NT2/D1 (cell line): ENCODE results near the gene COA1.

Source experiments
- SUZ12 ChIP-seq: IDR thresholded peaks from 2 replicates; pipeline ENCODE4 v1.6.1; 2011; ENCODE audit not compliant: insufficient read length, insufficient read depth; ENCODE audit errors: extremely low read depth
- YY1 ChIP-seq: IDR thresholded peaks from 2 replicates; pipeline ENCODE4 v1.6.1; 2011; ENCODE audit not compliant: insufficient read length, insufficient read depth
- ZNF274 ChIP-seq: IDR thresholded peaks from 2 replicates; pipeline ENCODE4 v1.6.1; 2011; ENCODE audit warnings: mild to moderate bottlenecking, low read depth, low read length

DNA sequence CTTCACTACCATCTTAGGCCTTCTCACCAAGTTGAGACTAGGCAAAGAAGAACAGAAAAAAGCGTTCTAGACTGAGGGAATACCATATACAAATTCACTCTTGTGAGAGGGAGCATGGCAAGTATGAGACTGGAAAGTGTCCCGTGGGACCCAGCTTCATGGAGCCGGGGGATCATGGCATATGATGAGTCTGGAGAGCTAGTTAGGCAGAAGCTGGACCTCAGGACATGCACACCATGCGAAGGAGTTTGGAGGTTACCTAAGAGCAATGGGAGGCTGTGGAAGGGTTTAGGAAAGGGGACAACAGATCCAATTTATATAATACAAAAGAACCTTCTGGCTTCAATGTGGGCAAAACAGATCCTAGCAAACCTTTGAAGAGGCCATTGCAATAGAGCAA, 112.3 kb downstream of the COA1 start:
- no peak for TF ChIP-seq YY1
- no peak for TF ChIP-seq ZNF274
- TF ChIP-seq SUZ12 = no peak
